Liver (tissue), 9 donors: Measurements from ENCODE around the gene ASIC2. TPM values are rescaled to one million over a fixed set of nuclear protein-coding genes. Genes with fewer than 3 reads are reported as not detected.

ENCODE experiments used
- DNase-seq: peaks from one replicate; pipeline ENCODE4 v3.0.0-alpha.2; 2017; ENCODE audit warnings: low spot score
- H3K27ac ChIP-seq, 2 donors: one replicate each; pipeline ENCODE4 v1.7.0; 2013; ENCODE audit warnings: inconsistent platforms in 2 of 2, low read length in 2 of 2, control low read depth in 1 of 2, low read depth in 1 of 2, mild to moderate bottlenecking in 1 of 2
- H3K27me3 ChIP-seq, 4 donors: one replicate each; pipeline versions ENCODE4 v1.6.1 to v1.7.0; 2013; ENCODE audit warnings: low read length in 3 of 4, inconsistent platforms in 1 of 4, mild to moderate bottlenecking in 1 of 4, moderate library complexity in 1 of 4; ENCODE audit not compliant: control insufficient read depth in 4 of 4, insufficient read depth in 4 of 4
- H3K36me3 ChIP-seq, 4 donors: one replicate each; pipeline versions ENCODE4 v1.6.1 to v1.7.0; 2013; ENCODE audit warnings: low read length in 3 of 4, mild to moderate bottlenecking in 3 of 4, low read depth in 1 of 4, moderate library complexity in 1 of 4; ENCODE audit not compliant: control insufficient read depth in 4 of 4, insufficient read depth in 3 of 4
- H3K4me1 ChIP-seq, 4 donors: one replicate each; pipeline versions ENCODE4 v1.6.1 to v1.7.0; 2013; ENCODE audit warnings: low read length in 3 of 4, mild to moderate bottlenecking in 3 of 4, moderate library complexity in 1 of 4; ENCODE audit not compliant: control insufficient read depth in 4 of 4, insufficient read depth in 4 of 4
- H3K4me3 ChIP-seq, 3 donors: one replicate each; pipeline versions ENCODE4 v1.6.1 to v1.7.0; 2013; ENCODE audit warnings: low read length in 3 of 3, control low read depth in 1 of 3, low read depth in 1 of 3, mild to moderate bottlenecking in 1 of 3
- H3K9ac ChIP-seq, 2 donors: one replicate each; pipeline ENCODE4 v1.7.0; 2013; ENCODE audit warnings: low read length in 2 of 2, mild to moderate bottlenecking in 2 of 2, moderate library complexity in 2 of 2, control low read depth in 1 of 2, low read depth in 1 of 2
- H3K9me3 ChIP-seq, 4 donors: one replicate each; pipeline versions ENCODE4 v1.6.1 to v1.7.0; 2013; ENCODE audit warnings: low read length in 3 of 4; ENCODE audit not compliant: control insufficient read depth in 4 of 4
- FOXA2 ChIP-seq: IDR thresholded peaks from 2 replicates; pipeline ENCODE4 v1.6.1; 2016; ENCODE audit warnings: antibody characterized with exemption
- HNF4G ChIP-seq: IDR thresholded peaks from 2 replicates; pipeline ENCODE4 v1.6.1; 2016; ENCODE audit warnings: antibody characterized with exemption
- NR2F2 ChIP-seq: IDR thresholded peaks from 2 replicates; pipeline ENCODE4 v1.6.1; 2016; ENCODE audit warnings: antibody characterized with exemption
- SP1 ChIP-seq: IDR thresholded peaks from 2 replicates; pipeline ENCODE4 v1.6.1; 2018; ENCODE audit warnings: antibody characterized with exemption, mild to moderate bottlenecking
- TAF1 ChIP-seq: conservative IDR thresholded peaks from 2 replicates; pipeline ENCODE4 v1.6.1; 2016; ENCODE audit warnings: antibody characterized with exemption, mild to moderate bottlenecking
- WGBS: extraction: QIAGEN DNeasy Blood & Tissue Kit; methylation state at CpG from one replicate; pipeline ENCODE4 v1.1.7; 2013; 5-methylcytosine and 5-hydroxymethylcytosine counted together
- polyA plus RNA-seq, 2 donors: library from polyadenylated mRNA; stranded (reverse) in 1 of 2; unstranded in 1 of 2; fragments of 200-250 nt in 1 of 2; fragments of >200 nt in 1 of 2; fragmentation: Nextera tagmentation in 1 of 2; extraction: Ambion mirVana in 1 of 2; gene quantifications; one replicate each; pipeline versions ENCODE4 v1.2.1 to v1.2.3, GENCODE V29; 2013 to 2015
- total RNA-seq, 2 donors: library from RNA; depleted of rRNA; stranded (reverse); fragments of >200 nt; gene quantifications; one replicate each; pipeline ENCODE4 v1.2.3, GENCODE V29; 2014
- TF ChIP-seq, protein P1 (sequence below): IDR thresholded peaks from 2 replicates; pipeline ENCODE4 v1.6.1; 2016; ENCODE audit warnings: antibody characterized with exemption, mild to moderate bottlenecking
- TF ChIP-seq, protein P2 (sequence below): fragments of 150-350 bp; IDR thresholded peaks from 2 replicates; pipeline ENCODE4 v1.5.1; 2017; ENCODE audit warnings: improper control_type of control experiment, low read depth, low read length; ENCODE audit not compliant: missing input control
- TF ChIP-seq, protein P3 (sequence below): IDR thresholded peaks from 2 replicates; pipeline ENCODE4 v1.6.1; 2016; ENCODE audit warnings: antibody characterized with exemption
- TF ChIP-seq, protein P4 (sequence below): IDR thresholded peaks from 2 replicates; pipeline ENCODE4 v1.6.1; 2016; ENCODE audit warnings: antibody characterized with exemption
- donor health status: healthy.
- donor health status: healthy.
- donor health status: healthy.
- donor health status: healthy.
- donor health status: healthy.

Gene ASIC2
- total and polyA plus RNA-seq, 4 donors, result under 0.01 TPM; not detected in 3

DNA sequence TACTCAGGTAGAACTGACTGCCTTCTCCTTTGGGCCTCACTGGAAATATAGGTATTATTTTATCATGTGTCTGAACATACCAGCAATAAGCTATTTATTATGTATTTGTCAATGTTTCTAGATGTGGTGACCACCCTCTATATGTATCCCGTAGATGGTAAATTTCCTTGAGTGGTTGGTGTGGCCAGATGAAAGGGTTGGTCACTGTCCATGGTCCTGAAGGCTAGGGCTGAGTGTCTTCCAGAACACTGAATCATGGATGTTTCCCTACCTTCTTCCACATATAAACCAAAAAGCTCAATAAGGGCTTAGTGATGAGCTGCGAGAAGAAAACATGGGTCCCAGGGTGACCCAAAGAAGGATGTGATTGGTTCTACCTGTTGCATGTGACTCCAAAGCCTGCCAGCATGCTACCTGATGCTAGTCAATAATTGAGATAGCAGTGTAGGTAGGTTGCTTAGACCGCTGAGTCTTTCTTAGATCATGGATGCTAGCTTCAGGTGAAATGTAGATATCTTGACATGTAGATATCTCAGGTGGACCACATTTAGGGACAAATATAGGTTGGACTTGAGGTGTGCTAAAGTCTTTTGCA is 150.3 kb downstream of the ASIC2 start:
- H3K4me3 ChIP-seq, result no peak overlapping the region
- no peak for DNase-seq
- H3K27me3 ChIP-seq, result peaks cover 0 to 6% (median 0%) of the 10 kb centered on the region in 4 donors
- WGBS, result 54% methylated on average over 3 of the region's 3 CpGs
- no peak overlapping the region for H3K9ac ChIP-seq
- H3K27ac ChIP-seq, result no peak overlapping the region
- TF ChIP-seq NR2F2, result no peak
- TF ChIP-seq, protein P1, sequence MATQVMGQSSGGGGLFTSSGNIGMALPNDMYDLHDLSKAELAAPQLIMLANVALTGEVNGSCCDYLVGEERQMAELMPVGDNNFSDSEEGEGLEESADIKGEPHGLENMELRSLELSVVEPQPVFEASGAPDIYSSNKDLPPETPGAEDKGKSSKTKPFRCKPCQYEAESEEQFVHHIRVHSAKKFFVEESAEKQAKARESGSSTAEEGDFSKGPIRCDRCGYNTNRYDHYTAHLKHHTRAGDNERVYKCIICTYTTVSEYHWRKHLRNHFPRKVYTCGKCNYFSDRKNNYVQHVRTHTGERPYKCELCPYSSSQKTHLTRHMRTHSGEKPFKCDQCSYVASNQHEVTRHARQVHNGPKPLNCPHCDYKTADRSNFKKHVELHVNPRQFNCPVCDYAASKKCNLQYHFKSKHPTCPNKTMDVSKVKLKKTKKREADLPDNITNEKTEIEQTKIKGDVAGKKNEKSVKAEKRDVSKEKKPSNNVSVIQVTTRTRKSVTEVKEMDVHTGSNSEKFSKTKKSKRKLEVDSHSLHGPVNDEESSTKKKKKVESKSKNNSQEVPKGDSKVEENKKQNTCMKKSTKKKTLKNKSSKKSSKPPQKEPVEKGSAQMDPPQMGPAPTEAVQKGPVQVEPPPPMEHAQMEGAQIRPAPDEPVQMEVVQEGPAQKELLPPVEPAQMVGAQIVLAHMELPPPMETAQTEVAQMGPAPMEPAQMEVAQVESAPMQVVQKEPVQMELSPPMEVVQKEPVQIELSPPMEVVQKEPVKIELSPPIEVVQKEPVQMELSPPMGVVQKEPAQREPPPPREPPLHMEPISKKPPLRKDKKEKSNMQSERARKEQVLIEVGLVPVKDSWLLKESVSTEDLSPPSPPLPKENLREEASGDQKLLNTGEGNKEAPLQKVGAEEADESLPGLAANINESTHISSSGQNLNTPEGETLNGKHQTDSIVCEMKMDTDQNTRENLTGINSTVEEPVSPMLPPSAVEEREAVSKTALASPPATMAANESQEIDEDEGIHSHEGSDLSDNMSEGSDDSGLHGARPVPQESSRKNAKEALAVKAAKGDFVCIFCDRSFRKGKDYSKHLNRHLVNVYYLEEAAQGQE, result peak; percentile 99
- H3K9me3 ChIP-seq, result peaks cover 0 to 5% (median 0%) of the 10 kb centered on the region in 4 donors
- no peaks in the 10 kb centered on the region for H3K4me1 ChIP-seq
- H3K36me3 ChIP-seq, result no peaks in the 10 kb centered on the region

DNA sequence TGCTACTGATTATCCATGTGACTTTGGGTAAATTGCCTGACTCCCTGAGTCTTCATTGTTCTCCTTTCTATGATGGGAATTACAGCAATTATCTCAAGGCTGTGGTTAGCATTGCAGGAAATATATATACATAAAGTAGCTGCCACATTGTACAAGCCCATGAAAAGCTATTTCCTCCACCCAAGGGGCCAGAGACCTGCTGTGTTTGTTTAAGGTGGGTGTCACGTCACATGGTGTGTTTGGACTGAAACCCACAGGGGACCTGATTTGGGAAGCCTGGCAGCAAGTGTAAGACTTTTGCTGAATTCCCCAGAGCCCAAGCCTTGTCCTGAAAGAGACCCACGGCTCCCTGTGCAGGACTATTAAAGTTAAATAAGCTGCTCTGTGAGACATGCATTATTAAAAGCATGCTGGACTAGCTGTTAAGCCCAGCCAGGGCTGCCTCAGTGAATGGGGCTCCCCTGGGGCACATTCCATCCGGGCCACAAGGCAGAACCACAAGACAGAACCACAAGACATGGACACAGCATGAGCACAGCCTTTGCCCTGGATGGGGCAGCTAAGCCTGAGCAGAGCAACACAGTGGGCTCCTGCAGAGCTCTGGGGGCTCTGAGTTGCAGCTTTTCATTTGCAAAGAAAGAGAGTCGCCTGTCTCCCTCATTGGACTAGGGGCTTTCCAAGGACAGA is 152.5 kb downstream of the ASIC2 start:
- WGBS, result 25% methylated on average over 4 of the region's 4 CpGs
- no peak overlapping the region for H3K4me3 ChIP-seq
- TF ChIP-seq SP1, result no peak
- TF ChIP-seq, protein P2, sequence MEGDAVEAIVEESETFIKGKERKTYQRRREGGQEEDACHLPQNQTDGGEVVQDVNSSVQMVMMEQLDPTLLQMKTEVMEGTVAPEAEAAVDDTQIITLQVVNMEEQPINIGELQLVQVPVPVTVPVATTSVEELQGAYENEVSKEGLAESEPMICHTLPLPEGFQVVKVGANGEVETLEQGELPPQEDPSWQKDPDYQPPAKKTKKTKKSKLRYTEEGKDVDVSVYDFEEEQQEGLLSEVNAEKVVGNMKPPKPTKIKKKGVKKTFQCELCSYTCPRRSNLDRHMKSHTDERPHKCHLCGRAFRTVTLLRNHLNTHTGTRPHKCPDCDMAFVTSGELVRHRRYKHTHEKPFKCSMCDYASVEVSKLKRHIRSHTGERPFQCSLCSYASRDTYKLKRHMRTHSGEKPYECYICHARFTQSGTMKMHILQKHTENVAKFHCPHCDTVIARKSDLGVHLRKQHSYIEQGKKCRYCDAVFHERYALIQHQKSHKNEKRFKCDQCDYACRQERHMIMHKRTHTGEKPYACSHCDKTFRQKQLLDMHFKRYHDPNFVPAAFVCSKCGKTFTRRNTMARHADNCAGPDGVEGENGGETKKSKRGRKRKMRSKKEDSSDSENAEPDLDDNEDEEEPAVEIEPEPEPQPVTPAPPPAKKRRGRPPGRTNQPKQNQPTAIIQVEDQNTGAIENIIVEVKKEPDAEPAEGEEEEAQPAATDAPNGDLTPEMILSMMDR, result no peak
- no peak for TF ChIP-seq TAF1
- no peak for TF ChIP-seq HNF4G
- no peaks in the 10 kb centered on the region for H3K4me1 ChIP-seq
- no peaks in the 10 kb centered on the region for H3K36me3 ChIP-seq
- no peak for DNase-seq
- H3K27me3 ChIP-seq, result peaks cover 0 to 3% (median 0%) of the 10 kb centered on the region in 4 donors
- peaks cover 0 to 5% (median 0%) of the 10 kb centered on the region in 4 donors for H3K9me3 ChIP-seq
- H3K9ac ChIP-seq, result no peak overlapping the region
- no peak overlapping the region for H3K27ac ChIP-seq

DNA sequence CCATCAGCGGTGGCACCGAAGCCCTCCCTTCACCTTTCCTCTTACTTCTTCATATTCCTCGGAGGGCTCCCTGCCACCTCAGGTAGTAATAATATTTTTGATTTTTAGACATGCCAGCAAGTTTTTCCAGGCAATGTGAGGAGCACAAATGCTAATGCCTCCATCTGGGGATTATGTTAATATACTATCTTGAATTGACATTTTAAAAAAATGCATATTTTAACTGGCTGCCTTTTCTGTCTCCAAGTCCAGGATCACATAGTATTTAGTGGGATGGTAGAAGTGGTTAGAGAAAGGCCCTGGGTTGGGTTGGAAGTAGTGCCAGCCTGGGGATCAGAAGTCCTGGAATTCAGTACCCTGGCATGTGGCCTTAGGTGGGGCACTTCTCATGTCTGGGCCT is 154.5 kb downstream of the ASIC2 start:
- H3K36me3 ChIP-seq, result no peaks in the 10 kb centered on the region
- 68% methylated on average over 3 of the region's 3 CpGs for WGBS
- no peak overlapping the region for H3K4me3 ChIP-seq
- peaks cover 0 to 5% (median 0%) of the 10 kb centered on the region in 4 donors for H3K9me3 ChIP-seq
- no peak overlapping the region for H3K27ac ChIP-seq
- peaks cover 0 to 3% (median 0%) of the 10 kb centered on the region in 4 donors for H3K27me3 ChIP-seq
- no peak overlapping the region for H3K9ac ChIP-seq
- DNase-seq, result no peak
- TF ChIP-seq, protein P2, result no peak
- TF ChIP-seq, protein P3, sequence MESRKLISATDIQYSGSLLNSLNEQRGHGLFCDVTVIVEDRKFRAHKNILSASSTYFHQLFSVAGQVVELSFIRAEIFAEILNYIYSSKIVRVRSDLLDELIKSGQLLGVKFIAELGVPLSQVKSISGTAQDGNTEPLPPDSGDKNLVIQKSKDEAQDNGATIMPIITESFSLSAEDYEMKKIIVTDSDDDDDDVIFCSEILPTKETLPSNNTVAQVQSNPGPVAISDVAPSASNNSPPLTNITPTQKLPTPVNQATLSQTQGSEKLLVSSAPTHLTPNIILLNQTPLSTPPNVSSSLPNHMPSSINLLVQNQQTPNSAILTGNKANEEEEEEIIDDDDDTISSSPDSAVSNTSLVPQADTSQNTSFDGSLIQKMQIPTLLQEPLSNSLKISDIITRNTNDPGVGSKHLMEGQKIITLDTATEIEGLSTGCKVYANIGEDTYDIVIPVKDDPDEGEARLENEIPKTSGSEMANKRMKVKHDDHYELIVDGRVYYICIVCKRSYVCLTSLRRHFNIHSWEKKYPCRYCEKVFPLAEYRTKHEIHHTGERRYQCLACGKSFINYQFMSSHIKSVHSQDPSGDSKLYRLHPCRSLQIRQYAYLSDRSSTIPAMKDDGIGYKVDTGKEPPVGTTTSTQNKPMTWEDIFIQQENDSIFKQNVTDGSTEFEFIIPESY, result no peak
- TF ChIP-seq, protein P4, sequence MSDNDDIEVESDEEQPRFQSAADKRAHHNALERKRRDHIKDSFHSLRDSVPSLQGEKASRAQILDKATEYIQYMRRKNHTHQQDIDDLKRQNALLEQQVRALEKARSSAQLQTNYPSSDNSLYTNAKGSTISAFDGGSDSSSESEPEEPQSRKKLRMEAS, result no peak
- no peak for TF ChIP-seq FOXA2
- H3K4me1 ChIP-seq, result no peaks in the 10 kb centered on the region
